ENCODE data around the gene RHBDL2.

DNA sequence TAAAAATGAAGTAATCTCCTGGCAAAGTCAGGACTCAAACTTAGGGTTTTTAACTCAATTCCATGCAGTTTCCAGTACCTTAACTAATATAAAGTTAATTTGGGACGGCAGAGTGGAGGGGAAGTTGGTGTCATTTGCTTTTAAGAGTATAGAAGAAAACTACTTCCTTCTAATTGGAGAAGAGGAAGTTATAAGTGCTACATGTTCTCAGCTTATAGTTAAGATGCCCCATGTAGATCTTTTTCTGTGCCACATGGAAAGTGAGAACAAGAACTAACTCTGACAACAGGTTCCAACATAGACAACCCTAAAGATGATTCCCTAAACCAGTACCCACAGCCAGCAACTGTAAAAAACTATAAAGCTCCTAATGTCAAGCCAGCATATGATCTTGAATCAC, 93.6 kb downstream of the RHBDL2 start:
- TF ChIP-seq, protein P1, sequence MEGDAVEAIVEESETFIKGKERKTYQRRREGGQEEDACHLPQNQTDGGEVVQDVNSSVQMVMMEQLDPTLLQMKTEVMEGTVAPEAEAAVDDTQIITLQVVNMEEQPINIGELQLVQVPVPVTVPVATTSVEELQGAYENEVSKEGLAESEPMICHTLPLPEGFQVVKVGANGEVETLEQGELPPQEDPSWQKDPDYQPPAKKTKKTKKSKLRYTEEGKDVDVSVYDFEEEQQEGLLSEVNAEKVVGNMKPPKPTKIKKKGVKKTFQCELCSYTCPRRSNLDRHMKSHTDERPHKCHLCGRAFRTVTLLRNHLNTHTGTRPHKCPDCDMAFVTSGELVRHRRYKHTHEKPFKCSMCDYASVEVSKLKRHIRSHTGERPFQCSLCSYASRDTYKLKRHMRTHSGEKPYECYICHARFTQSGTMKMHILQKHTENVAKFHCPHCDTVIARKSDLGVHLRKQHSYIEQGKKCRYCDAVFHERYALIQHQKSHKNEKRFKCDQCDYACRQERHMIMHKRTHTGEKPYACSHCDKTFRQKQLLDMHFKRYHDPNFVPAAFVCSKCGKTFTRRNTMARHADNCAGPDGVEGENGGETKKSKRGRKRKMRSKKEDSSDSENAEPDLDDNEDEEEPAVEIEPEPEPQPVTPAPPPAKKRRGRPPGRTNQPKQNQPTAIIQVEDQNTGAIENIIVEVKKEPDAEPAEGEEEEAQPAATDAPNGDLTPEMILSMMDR (IDR thresholded peaks at IDR 0.05) = no peak
- TF ChIP-seq POLR2AphosphoS5 (IDR thresholded peaks at IDR 0.05) = no peak
